Measurements from ENCODE around the gene CHM. TPM values are rescaled to one million over a fixed set of nuclear protein-coding genes. Genes with fewer than 3 reads are reported as not detected.
"Not testable (repeated sequence)": the region's sequence is repeated elsewhere in the genome, so short reads cannot be mapped to it uniquely, and the experiment has no call there.

CHM gene
- total RNA-seq, 1 donor from 2014 or later = 15.7 TPM

GRCh38 chrX:86002076-86002896, 45.1 kb downstream of the CHM start:
- intact Hi-C loops (cut with micrococcal nuclease) = no loop called here
- DNase-seq = no peak

DNA sequence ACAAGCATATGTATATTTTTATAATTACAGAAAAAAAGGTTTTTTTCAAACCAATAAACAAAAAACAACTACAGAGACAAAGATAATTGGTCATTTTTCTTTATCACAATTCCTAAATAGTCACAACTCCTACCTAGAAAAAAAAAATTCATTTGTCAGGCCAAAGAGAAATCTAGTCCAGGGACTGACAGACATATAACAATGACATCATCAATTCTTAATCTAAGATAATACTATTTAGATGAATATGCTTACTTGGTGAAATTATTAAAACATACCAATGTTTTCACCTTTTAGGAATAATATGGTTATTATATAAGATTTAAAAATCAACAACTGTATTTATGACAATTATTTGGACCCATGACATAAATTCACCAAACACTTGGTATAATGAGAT, 48.4 kb downstream of the CHM start:
- no peak for DNase-seq
- intact Hi-C loops (cut with micrococcal nuclease) = no loop called here
- no peak for ATAC-seq

More at GRCh38 chrX:86002076-86002896, 45.1 kb downstream of the CHM start:
- no peak for ATAC-seq

GRCh38 chrX:85996555-85996954, 50.8 kb downstream of the CHM start:
- ATAC-seq (no peak), DNase-seq (no peak)
- intact Hi-C loops (cut with micrococcal nuclease) = no loop called here

DNA sequence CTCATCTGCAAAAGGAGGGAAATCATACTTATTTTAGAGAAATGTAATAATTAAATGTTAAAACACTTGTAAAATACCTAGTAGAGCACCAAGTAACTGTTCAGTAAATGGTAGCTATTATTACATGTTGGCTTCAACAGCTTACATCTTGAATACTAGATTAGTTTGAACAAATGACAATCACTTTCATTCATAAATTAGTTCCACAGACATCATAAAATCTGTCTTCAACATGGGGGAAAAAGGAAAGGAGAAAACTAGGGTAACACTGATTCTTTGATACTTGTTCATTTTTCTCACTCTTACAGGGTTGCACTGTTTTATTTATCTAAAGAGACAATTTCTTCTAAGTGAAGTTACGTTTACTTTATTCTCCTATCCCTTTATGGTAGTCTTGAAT, 51.7 kb downstream of the CHM start:
- intact Hi-C loops (cut with micrococcal nuclease) = no loop called here
- no peak for ATAC-seq
- DNase-seq = no peak

DNA sequence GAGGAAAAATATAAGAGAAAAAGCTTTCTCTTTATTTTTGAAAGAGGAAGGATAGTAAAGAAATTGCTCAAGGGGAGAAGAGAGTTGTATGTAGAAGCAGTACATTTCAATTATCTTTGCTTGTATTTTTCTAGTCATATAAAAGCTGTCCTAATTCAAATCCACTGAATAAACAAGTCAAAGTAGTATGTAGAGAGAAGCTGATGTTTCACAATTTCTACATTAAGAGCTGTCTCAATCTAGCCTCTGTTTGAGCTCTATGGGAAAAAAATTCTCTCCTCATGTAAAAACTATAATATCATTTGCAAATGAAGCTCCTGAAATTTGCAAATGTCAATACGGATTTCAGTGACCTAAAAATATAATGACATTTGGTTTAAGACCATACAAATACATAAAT, 52.6 kb downstream of the CHM start:
- ATAC-seq (no peak), DNase-seq (no peak)
- intact Hi-C loops (cut with micrococcal nuclease) = no loop called here

DNA sequence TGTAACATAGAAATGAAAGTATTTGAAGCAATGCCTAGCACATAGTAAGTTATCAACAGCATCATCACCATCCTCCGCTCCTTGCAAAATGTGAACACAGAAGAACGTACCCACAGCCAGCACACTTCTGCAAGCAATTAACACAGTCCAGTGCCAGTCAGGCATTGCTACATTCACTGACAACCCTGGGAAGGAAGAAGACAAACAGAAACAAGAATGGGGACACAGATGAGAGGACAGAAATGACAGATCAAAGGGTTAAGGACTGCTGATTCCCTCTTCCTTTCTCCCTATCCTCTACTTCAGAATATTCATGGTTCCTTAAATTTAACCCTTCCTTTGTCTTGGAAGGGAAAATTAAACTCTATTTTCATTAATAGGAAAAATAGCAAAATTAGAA, 53.1 kb downstream of the CHM start:
- ATAC-seq (no peak), DNase-seq (no peak)
- intact Hi-C loops (cut with micrococcal nuclease) = no loop called here

DNA sequence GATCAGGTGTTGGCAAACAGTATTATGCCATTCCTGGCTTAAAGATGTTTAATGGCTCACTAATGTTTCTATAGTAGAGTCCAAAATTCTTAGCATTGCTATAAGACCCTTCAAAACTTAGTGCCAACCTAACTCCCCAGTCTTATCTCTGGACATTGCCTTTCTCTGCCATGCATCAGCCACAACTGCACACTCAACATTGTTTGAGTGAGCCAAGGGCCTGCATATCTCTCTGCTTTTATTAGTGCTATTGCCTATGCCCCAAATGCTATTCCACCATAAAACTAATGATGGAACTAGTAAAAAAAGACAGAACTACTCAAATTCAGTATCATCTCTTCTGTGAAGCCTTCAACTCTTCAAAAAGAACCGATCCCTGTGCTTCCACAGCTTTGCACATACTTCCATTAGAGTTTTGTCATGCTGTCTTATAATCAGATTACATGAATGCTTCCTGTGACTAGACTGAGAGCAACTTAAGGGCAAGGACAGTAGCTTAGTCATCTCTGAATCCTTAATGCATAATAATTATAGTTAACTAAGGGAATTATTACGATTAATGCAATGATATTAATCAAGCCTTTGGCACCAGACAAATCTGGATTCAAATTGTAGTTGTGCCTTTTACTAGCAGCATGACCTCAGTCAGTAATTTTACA, 53.7 kb downstream of the CHM start:
- ATAC-seq (peak; percentile 55), DNase-seq (no peak)
- intact Hi-C loops (cut with micrococcal nuclease) = no loop called here

DNA sequence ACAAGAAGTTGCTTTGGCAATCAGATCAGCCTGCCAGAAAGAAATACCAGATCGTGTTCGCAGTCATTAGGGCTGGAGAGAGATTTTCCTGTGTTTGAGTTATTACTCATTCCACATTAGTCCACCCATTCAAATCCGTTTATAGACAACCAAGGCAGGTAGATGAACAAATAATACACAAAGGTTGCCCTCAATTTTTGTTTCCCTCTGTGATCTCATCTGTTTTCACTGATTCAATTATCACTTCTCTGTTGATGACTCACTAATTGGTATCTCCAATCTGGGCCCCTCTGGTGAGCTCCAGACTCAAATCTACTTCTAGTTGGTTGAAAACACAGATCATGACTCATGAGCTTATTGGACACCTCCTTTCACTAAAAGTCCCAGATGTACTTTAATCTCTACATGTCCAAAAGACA, 54.5 kb downstream of the CHM start:
- DNase-seq (no peak), ATAC-seq (no peak)
- intact Hi-C loops (cut with micrococcal nuclease) = no loop called here

DNA sequence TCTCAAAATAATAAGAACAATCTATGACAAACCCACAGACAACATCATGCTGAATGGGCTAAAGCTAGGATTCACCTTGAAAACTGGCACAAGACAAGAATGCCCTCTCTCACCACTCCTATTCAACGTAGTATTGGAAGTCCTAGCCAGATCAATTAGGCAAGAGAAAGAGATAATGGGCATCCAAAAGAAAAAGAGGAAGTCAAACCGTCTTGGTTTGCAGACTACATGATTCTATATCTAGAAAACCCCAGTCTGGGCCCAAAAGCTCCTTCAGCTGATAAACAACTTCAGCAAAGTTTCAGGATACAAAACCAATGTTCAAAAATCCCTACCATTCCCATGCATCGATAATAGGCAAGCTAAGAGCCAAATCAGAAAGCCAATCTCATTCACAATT, 59.0 kb downstream of the CHM start:
- intact Hi-C loops (cut with micrococcal nuclease) = no loop called here
- ATAC-seq (no peak), DNase-seq (no peak)

DNA sequence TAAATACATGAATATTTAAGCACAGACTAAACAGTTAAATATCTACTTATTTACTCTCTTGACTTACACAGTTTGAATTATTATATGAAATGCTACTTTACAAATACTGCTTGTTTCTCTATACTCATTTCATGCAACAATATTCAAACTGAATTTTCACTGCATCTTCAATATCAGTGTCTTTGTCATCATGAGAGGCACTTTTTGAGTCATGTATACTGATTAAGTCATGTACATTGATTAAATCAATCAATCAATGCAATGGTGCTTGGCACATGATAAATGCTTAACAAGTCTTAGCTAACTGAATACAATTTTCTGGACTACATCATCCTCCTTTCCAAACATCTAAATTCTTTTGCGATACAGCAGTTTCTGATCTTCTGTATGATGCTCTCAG, 67.1 kb downstream of the CHM start:
- ATAC-seq (no peak), DNase-seq (no peak)
- intact Hi-C loops (cut with micrococcal nuclease) = no loop called here

DNA sequence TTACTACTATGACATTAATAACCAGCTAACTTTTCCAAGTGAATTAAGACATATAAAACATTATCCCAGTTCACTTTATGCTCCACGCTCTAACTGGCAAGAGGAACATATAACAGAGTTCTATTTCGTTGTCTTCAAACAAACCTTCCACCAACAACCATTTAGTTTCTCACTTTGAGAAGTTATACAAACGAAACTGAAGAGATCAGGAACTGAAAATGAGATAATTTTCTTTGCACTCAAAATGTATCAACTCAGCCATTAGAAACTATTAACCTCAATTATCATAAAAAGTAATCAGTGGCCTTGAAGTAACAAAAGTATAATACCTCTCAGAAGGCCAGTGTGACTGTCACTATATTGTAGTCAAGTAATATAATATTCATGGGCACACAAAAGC, 70.1 kb downstream of the CHM start:
- intact Hi-C loops (cut with micrococcal nuclease) = no loop called here
- ATAC-seq = no peak

GRCh38 chrX:85972351-85972750, 75.0 kb downstream of the CHM start:
- ATAC-seq; intact Hi-C loops (cut with micrococcal nuclease); DNase-seq: not testable (repeated sequence)

More for the DNA sequence above, 70.1 kb downstream of the CHM start:
- no peak for DNase-seq

DNA sequence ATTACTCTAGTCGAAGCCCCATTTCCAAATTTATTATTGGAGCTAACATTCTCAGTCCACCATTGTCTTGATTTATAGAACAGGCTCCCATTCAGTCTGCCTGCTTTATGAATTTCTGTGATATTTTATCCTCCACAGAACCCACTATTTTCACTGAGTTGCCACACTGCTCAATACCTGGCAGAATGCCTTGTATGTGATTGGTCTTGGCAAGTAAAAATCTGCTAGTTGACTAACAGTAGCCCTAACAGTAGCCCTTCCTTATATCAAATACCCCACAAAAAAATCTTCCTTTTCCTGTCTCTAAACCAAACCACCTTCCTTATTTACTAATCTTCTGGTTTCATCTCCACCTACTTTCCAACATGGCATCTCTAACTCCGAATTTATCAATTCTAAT, 82.6 kb downstream of the CHM start:
- DNase-seq (no peak), ATAC-seq (no peak)
- intact Hi-C loops (cut with micrococcal nuclease) = no loop called here

DNA sequence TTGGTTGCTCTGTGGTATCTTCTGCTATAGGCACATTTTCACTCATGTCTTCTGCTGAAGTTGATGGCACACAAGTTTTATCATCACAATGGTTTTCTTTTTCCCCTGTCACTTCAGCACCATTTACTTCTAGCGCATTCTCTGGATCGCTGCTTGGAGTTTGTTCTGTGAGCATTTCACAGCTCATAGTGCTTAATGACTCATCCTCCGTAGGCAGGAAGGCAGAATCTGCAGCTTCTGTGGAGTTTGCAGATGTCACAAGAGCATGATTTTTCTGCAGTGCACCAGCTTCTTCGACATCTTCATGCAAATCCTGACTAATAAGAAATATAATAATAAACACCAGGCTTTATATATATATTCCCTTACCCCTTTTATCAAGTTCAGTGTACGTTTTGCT, 83.6 kb downstream of the CHM start:
- ATAC-seq (no peak), DNase-seq (no peak)
- intact Hi-C loops (cut with micrococcal nuclease) = no loop called here

- intact Hi-C loops (cut with micrococcal nuclease) = no loop called here
- DNase-seq = no peak
These were observed 91.8 kb downstream of the CHM start for GRCh38 chrX:85955510-85955909.

GRCh38 chrX:85944751-85945150, 102.6 kb downstream of the CHM start:
- ATAC-seq; intact Hi-C loops (cut with micrococcal nuclease); DNase-seq: not testable (repeated sequence)

More at GRCh38 chrX:85955510-85955909, 91.8 kb downstream of the CHM start:
- ATAC-seq = no peak

DNA sequence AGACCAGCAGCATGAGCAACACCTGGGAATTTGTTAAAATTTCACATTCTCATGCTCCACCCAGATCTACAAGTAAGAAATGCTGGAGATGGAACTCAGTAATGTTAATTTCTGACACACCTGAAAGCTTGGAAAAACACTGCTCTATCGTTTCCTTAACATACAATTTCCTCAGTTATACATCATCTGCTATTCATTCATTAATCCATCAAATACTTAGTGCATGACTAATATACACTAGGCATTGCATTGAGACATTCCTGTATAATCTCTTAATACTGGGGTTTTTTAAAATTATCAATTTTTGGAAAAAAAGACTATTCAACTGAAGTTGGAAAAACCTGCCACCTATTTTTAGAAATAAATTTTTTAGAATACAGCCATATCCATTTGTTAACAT, 106.1 kb downstream of the CHM start:
- ATAC-seq (no peak), DNase-seq (no peak)
- intact Hi-C loops (cut with micrococcal nuclease) = no loop called here

DNA sequence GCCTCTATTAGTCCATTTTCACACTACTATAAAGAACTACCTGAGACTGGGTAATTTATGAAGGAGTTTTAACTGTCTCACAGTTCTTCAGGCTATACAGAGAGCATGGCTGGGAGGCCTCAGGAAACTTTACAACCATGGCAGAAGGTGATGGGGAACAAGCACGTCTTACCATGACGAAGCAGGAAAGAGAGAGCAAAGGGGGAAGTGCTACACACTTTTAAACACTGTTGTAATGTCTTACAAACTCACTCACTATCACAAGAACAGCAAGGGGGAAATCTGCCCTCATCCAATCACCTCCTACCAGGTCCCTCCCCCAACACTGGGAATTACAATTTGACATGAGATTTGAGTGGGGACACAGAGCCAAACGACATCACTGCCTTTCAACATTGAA, 107.4 kb downstream of the CHM start:
- intact Hi-C loops (cut with micrococcal nuclease); ATAC-seq; DNase-seq: not testable (repeated sequence)

- ATAC-seq; DNase-seq; intact Hi-C loops (cut with micrococcal nuclease): not testable (repeated sequence)
These were observed 113.0 kb downstream of the CHM start for GRCh38 chrX:85934399-85934798.

GRCh38 chrX:85930099-85930498, 117.3 kb downstream of the CHM start:
- DNase-seq (no peak), ATAC-seq (no peak)
- intact Hi-C loops (cut with micrococcal nuclease) = no loop called here

DNA sequence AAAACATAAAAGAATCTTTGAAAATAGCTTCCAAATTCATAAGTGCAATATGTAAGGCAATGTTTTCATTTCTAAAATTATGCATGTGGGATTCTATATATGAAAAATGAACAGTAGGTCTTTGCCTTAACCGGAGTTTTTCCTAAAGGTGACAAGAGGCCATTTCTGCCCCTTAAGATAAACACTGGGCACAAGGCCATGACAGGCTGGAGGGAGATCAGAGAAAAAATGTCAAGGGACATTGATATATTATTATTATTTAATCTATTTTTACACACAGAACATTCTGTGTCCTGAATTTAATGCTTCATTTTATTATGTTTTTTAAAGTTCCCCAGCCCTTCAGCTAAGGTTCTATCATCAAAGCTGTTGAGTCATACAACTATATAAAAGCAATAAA, 118.8 kb downstream of the CHM start:
- intact Hi-C loops (cut with micrococcal nuclease) = no loop called here
- ATAC-seq = no peak
- no peak for DNase-seq
